Tibial nerve (tissue), 3 donors: ENCODE results near the gene PROM2.

Source experiments
- CTCF ChIP-seq, 5 experiments: fragments of 200-600 bp in 3 of 5; fragments of 450-650 bp in 2 of 5; sonication (generic) in 3 of 5; IDR thresholded peaks; one replicate each; pipeline ENCODE4 v1.5.1; 2016 to 2019; ENCODE audit warnings: antibody characterized with exemption in 5 of 5, mild to moderate bottlenecking in 3 of 5, moderate library complexity in 2 of 5
- POLR2A ChIP-seq, 2 donors: fragments of 450-650 bp; IDR thresholded peaks; one replicate each; pipeline ENCODE4 v1.6.1; 2017; ENCODE audit warnings: antibody characterized with exemption in 2 of 2, mild to moderate bottlenecking in 2 of 2, moderate library complexity in 2 of 2

GRCh38 chr2:95278637-95279225 lies 4.5 kb downstream of the PROM2 start:
- TF ChIP-seq POLR2A (IDR thresholded peaks at IDR 0.05) (no peak), CTCF (IDR thresholded peaks at IDR 0.05) (no peak)
